Vagina (tissue), 2 donors: ENCODE results near the gene CDK14. TPM values are rescaled to one million over a fixed set of nuclear protein-coding genes. Genes with fewer than 3 reads are reported as not detected.
"Not testable (repeated sequence)": the region's sequence is repeated elsewhere in the genome, so short reads cannot be mapped to it uniquely, and the experiment has no call there.

Experiments
- DNase-seq, 2 donors: peaks; one replicate each; pipeline ENCODE4 v3.0.0-alpha.2; 2017; ENCODE audit errors: extremely low spot score in 2 of 2
- H3K27ac ChIP-seq: fragments of 200-600 bp; sonication (generic); one replicate; pipeline ENCODE4 v1.5.1; 2019
- H3K27me3 ChIP-seq: fragments of 200-600 bp; sonication (generic); one replicate; pipeline ENCODE4 v1.5.1; 2019
- H3K36me3 ChIP-seq, 2 donors: fragments of 200-600 bp; sonication (generic); one replicate each; pipeline ENCODE4 v1.5.1; 2017 to 2019
- H3K4me1 ChIP-seq: fragments of 200-600 bp; sonication (generic); one replicate; pipeline ENCODE4 v1.5.1; 2019
- H3K4me3 ChIP-seq, 2 donors: fragments of 200-600 bp; sonication (generic); 1 replicate in 1 of 2; 2 replicates in 1 of 2; pipeline ENCODE4 v1.5.1; 2016 to 2019
- H3K9me3 ChIP-seq: fragments of 200-600 bp; sonication (generic); one replicate; pipeline ENCODE4 v1.5.1; 2019
- CTCF ChIP-seq, 3 experiments: fragments of 450-650 bp in 2 of 3; fragments of 200-600 bp in 1 of 3; sonication (generic) in 1 of 3; IDR thresholded peaks; one replicate each; pipeline ENCODE4 v1.5.1; 2017 to 2019; ENCODE audit warnings: antibody characterized with exemption in 3 of 3, mild to moderate bottlenecking in 2 of 3, moderate library complexity in 2 of 3
- POLR2A ChIP-seq, 2 donors: fragments of 450-650 bp; IDR thresholded peaks; one replicate each; pipeline ENCODE4 v1.6.1; 2017; ENCODE audit warnings: antibody characterized with exemption in 2 of 2, mild to moderate bottlenecking in 2 of 2, moderate library complexity in 2 of 2
- POLR2AphosphoS5 ChIP-seq, 2 donors: sonication (generic); formaldehyde crosslinking; IDR thresholded peaks; one replicate each; pipeline ENCODE4 v1.9.0; 2017; ENCODE audit warnings: antibody characterized with exemption in 2 of 2, mild to moderate bottlenecking in 2 of 2, low read depth in 1 of 2; ENCODE audit not compliant: insufficient read depth in 1 of 2
- intact Hi-C: fragments of 100-400 bp; cut with DNase I; formaldehyde crosslinking; loops from one replicate; pipeline ENCODE4 v1.15.1; 2023
- total RNA-seq: library from RNA; depleted of rRNA; stranded (reverse); fragments of >200 nt; gene quantifications from one replicate; pipeline ENCODE4 v1.2.3, GENCODE V29; 2016

CDK14 gene
- total RNA-seq, 1 donor from 2014 or later = 21.6 TPM

- TF ChIP-seq CTCF (IDR thresholded peaks at IDR 0.05) (no peak), POLR2AphosphoS5 (IDR thresholded peaks at IDR 0.05; ENCODE audit: insufficient read depth in 1 of 2, low read depth in 1 of 2) (no peak), POLR2A (IDR thresholded peaks at IDR 0.05) (no peak)
- no peaks in the 10 kb centered on the region for H3K4me1 ChIP-seq
- H3K27ac ChIP-seq = no peak overlapping the region
These were observed 168.9 kb downstream of the CDK14 start for GRCh38 chr7:90764848-90765570.

GRCh38 chr7:90766814-90767564 is 170.9 kb downstream of the CDK14 start:
- H3K36me3 ChIP-seq = no peaks in the 10 kb centered on the region
- no peaks in the 10 kb centered on the region for H3K27me3 ChIP-seq
- no peak for DNase-seq
- H3K9me3 ChIP-seq = no peaks in the 10 kb centered on the region
- H3K27ac ChIP-seq = no peak overlapping the region
- intact Hi-C loops = no loop called here
- TF ChIP-seq CTCF (IDR thresholded peaks at IDR 0.05) (no peak), POLR2A (IDR thresholded peaks at IDR 0.05) (no peak), POLR2AphosphoS5 (IDR thresholded peaks at IDR 0.05; ENCODE audit: insufficient read depth in 1 of 2, low read depth in 1 of 2) (no peak)
- H3K4me1 ChIP-seq = no peaks in the 10 kb centered on the region
- no peak overlapping the region for H3K4me3 ChIP-seq

More at GRCh38 chr7:90764848-90765570, 168.9 kb downstream of the CDK14 start:
- H3K9me3 ChIP-seq = no peaks in the 10 kb centered on the region
- H3K4me3 ChIP-seq = no peak overlapping the region
- intact Hi-C loops = no loop called here
- no peaks in the 10 kb centered on the region for H3K27me3 ChIP-seq
- H3K36me3 ChIP-seq = no peaks in the 10 kb centered on the region
- no peak for DNase-seq

GRCh38 chr7:90768301-90768700 is 172.2 kb downstream of the CDK14 start:
- Histone ChIP-seq H3K36me3 (no peaks in the 10 kb centered on the region), H3K4me1 (no peaks in the 10 kb centered on the region), H3K4me3 (no peak overlapping the region), H3K9me3 (no peaks in the 10 kb centered on the region), H3K27ac (no peak overlapping the region), H3K27me3 (no peaks in the 10 kb centered on the region)
- TF ChIP-seq POLR2AphosphoS5 (IDR thresholded peaks at IDR 0.05; ENCODE audit: insufficient read depth in 1 of 2, low read depth in 1 of 2) = no peak
- no peak for TF ChIP-seq CTCF (IDR thresholded peaks at IDR 0.05)
- no peak for TF ChIP-seq POLR2A (IDR thresholded peaks at IDR 0.05)
- intact Hi-C loops = no loop called here
- no peak for DNase-seq

DNA sequence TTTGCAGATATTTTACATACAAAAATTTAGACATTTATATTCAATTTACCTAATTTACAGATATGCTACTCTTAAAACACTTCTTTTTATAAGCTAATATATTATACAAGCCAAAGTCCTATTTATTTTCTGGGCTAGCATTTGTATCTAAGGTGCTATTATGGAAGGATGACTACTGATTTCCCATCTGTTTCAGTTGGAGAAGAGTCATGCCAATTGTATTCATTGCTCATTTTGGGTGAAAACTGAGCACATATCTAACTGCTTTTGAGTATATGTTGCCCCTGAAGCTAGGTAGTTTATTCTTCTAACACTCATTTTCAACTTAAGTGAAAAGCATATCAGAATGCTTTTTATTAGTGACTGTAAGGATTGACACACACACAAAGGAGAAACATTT is 172.9 kb downstream of the CDK14 start:
- Histone ChIP-seq H3K27me3 (no peaks in the 10 kb centered on the region), H3K9me3 (no peaks in the 10 kb centered on the region), H3K36me3 (no peaks in the 10 kb centered on the region), H3K4me3 (no peak overlapping the region), H3K4me1 (no peaks in the 10 kb centered on the region), H3K27ac (no peak overlapping the region)
- TF ChIP-seq POLR2A (IDR thresholded peaks at IDR 0.05) (no peak), POLR2AphosphoS5 (IDR thresholded peaks at IDR 0.05; ENCODE audit: insufficient read depth in 1 of 2, low read depth in 1 of 2) (no peak), CTCF (IDR thresholded peaks at IDR 0.05) (no peak)
- DNase-seq = no peak
- intact Hi-C loops = no loop called here

GRCh38 chr7:90769566-90769965 is 173.4 kb downstream of the CDK14 start:
- H3K4me3 ChIP-seq, H3K27me3 ChIP-seq, H3K4me1 ChIP-seq, H3K27ac ChIP-seq, H3K36me3 ChIP-seq, DNase-seq, intact Hi-C loops, H3K9me3 ChIP-seq: not testable (repeated sequence)
